ENCODE results near the gene MT1M.

- TF ChIP-seq CTCF (IDR thresholded peaks at IDR 0.05 in 8 of 11, conservative IDR thresholded peaks at IDR 0.05 in 3 of 11) = no peak
- no peak for TF ChIP-seq POLR2A (IDR thresholded peaks at IDR 0.05)
These were observed 40.5 kb downstream of the MT1M start for GRCh38 chr16:56672761-56673536.
